HEK293 (cell line): ENCODE measurements around the gene ATP8B4.

Experiments
- CTCF ChIA-PET: fragments of 350-600 bp; formaldehyde crosslinking; extraction: SDS; loops from one replicate; lab custom pipeline; 2021; ENCODE audit warnings: antibody characterized with exemption; lab: Yijun Ruan, JAX
- POLR2A ChIA-PET: fragments of 300-600 bp; formaldehyde crosslinking; extraction: SDS; loops from one replicate; lab custom pipeline; 2020; ENCODE audit warnings: antibody characterized with exemption, inconsistent platforms; lab: Yijun Ruan, JAX
- H3K27ac ChIP-seq: fragments of 200-500 bp; sonication (Bioruptor generic); 2 replicates; pipeline ENCODE4 v1.5.1; 2014; ENCODE audit warnings: low read depth, low read length, control low read depth, inconsistent platforms; ENCODE audit errors: extremely low read depth
- H3K36me3 ChIP-seq, 2 experiments: fragments of 200-500 bp in 1 of 2; sonication (Bioruptor generic) in 1 of 2; 1 replicate in 1 of 2; 2 replicates in 1 of 2; pipeline ENCODE4 v1.5.1; 2014 to 2017; ENCODE audit warnings: inconsistent platforms in 2 of 2, low read length in 2 of 2; ENCODE audit not compliant: control insufficient read depth in 2 of 2, insufficient read depth in 1 of 2
- H3K4me1 ChIP-seq: fragments of 200-500 bp; sonication (Bioruptor generic); 2 replicates; pipeline ENCODE4 v1.5.1; 2014; ENCODE audit warnings: mild to moderate bottlenecking, low read length, inconsistent platforms; ENCODE audit not compliant: control insufficient read depth, insufficient read depth
- H3K4me3 ChIP-seq: 2 replicates; pipeline ENCODE4 v1.5.1; 2011; ENCODE audit warnings: low read depth, mild to moderate bottlenecking, control low read depth, low read length, moderate library complexity
- H3K9me3 ChIP-seq: fragments of 200-500 bp; sonication (Bioruptor generic); 2 replicates; pipeline ENCODE4 v1.5.1; 2014; ENCODE audit warnings: low read depth, low read length, inconsistent platforms; ENCODE audit not compliant: control insufficient read depth, insufficient read depth
- MYNN ChIP-seq: fragments of 450-650 bp; formaldehyde crosslinking; IDR thresholded peaks from 2 replicates; pipeline ENCODE4 v1.5.1; 2016; ENCODE audit warnings: missing biosample characterization, missing genetic modification characterization, borderline replicate concordance
- OSR2 ChIP-seq: fragments of 450-650 bp; formaldehyde crosslinking; IDR thresholded peaks from 2 replicates; pipeline ENCODE4 v1.5.1; 2016; ENCODE audit warnings: missing biosample characterization, missing genetic modification characterization
- PRDM4 ChIP-seq: fragments of 450-650 bp; formaldehyde crosslinking; IDR thresholded peaks from 2 replicates; pipeline ENCODE4 v1.5.1; 2017; ENCODE audit warnings: missing biosample characterization, missing genetic modification characterization
- REPIN1 ChIP-seq: fragments of 450-650 bp; formaldehyde crosslinking; IDR thresholded peaks from 2 replicates; pipeline ENCODE4 v1.5.1; 2017; ENCODE audit warnings: missing biosample characterization, missing genetic modification characterization, low read depth
- SETDB1 ChIP-seq: IDR thresholded peaks from one replicate; pipeline ENCODE4 v1.6.1; 2017; ENCODE audit warnings: mild to moderate bottlenecking, low read length, moderate library complexity, mixed read lengths; ENCODE audit not compliant: insufficient read length
- SP3 ChIP-seq: fragments of 450-650 bp; formaldehyde crosslinking; IDR thresholded peaks from 2 replicates; pipeline ENCODE4 v1.5.1; 2016; ENCODE audit warnings: missing biosample characterization, missing genetic modification characterization
- SP7 ChIP-seq: fragments of 450-650 bp; formaldehyde crosslinking; IDR thresholded peaks from 2 replicates; pipeline ENCODE4 v1.5.1; 2016; ENCODE audit warnings: missing biosample characterization, missing genetic modification characterization
- ZBTB44 ChIP-seq: fragments of 450-650 bp; IDR thresholded peaks from 2 replicates; pipeline ENCODE4 v1.5.1; 2018; ENCODE audit warnings: missing biosample characterization, mild to moderate bottlenecking, missing genetic modification characterization
- ZBTB6 ChIP-seq: fragments of 450-650 bp; formaldehyde crosslinking; IDR thresholded peaks from 2 replicates; pipeline ENCODE4 v1.5.1; 2017; ENCODE audit warnings: missing biosample characterization, missing genetic modification characterization
- ZFHX2 ChIP-seq: fragments of 450-650 bp; formaldehyde crosslinking; conservative IDR thresholded peaks from 2 replicates; pipeline ENCODE4 v1.5.1; 2016; ENCODE audit warnings: missing biosample characterization, missing genetic modification characterization
- ZFP37 ChIP-seq: fragments of 450-650 bp; formaldehyde crosslinking; IDR thresholded peaks from 2 replicates; pipeline ENCODE4 v1.5.1; 2016; ENCODE audit warnings: missing biosample characterization, missing genetic modification characterization
- ZNF169 ChIP-seq: fragments of 450-650 bp; formaldehyde crosslinking; IDR thresholded peaks from 2 replicates; pipeline ENCODE4 v1.5.1; 2016; ENCODE audit warnings: missing biosample characterization, missing genetic modification characterization
- ZNF311 ChIP-seq: fragments of 450-650 bp; formaldehyde crosslinking; IDR thresholded peaks from 2 replicates; pipeline ENCODE4 v1.5.1; 2017; ENCODE audit warnings: missing biosample characterization, missing genetic modification characterization, borderline replicate concordance
- ZNF335 ChIP-seq: fragments of 450-650 bp; formaldehyde crosslinking; conservative IDR thresholded peaks from 2 replicates; pipeline ENCODE4 v1.5.1; 2016; ENCODE audit warnings: missing biosample characterization, missing genetic modification characterization
- ZNF366 ChIP-seq: fragments of 450-650 bp; formaldehyde crosslinking; conservative IDR thresholded peaks from 2 replicates; pipeline ENCODE4 v1.5.1; 2016; ENCODE audit warnings: missing biosample characterization, missing genetic modification characterization
- ZNF391 ChIP-seq: fragments of 450-650 bp; formaldehyde crosslinking; IDR thresholded peaks from 2 replicates; pipeline ENCODE4 v1.5.1; 2016; ENCODE audit warnings: low read depth, missing biosample characterization, missing genetic modification characterization, borderline replicate concordance
- ZNF404 ChIP-seq: fragments of 450-650 bp; formaldehyde crosslinking; IDR thresholded peaks from 2 replicates; pipeline ENCODE4 v1.5.1; 2017; ENCODE audit warnings: missing biosample characterization, missing genetic modification characterization
- ZNF513 ChIP-seq: fragments of 450-650 bp; IDR thresholded peaks from 2 replicates; pipeline ENCODE4 v1.5.1; 2018; ENCODE audit warnings: missing biosample characterization, missing genetic modification characterization
- ZNF555 ChIP-seq: fragments of 450-650 bp; formaldehyde crosslinking; conservative IDR thresholded peaks from 2 replicates; pipeline ENCODE4 v1.5.1; 2017; ENCODE audit warnings: missing biosample characterization, mild to moderate bottlenecking, missing genetic modification characterization, inconsistent platforms
- ZNF571 ChIP-seq: fragments of 450-650 bp; formaldehyde crosslinking; IDR thresholded peaks from 2 replicates; pipeline ENCODE4 v1.5.0; 2017; ENCODE audit warnings: missing biosample characterization, missing genetic modification characterization
- ZNF658 ChIP-seq: fragments of 450-650 bp; formaldehyde crosslinking; IDR thresholded peaks from 2 replicates; pipeline ENCODE4; 2016; ENCODE audit warnings: missing biosample characterization, missing genetic modification characterization
- ZNF707 ChIP-seq: fragments of 450-650 bp; formaldehyde crosslinking; IDR thresholded peaks from 2 replicates; pipeline ENCODE4 v1.5.1; 2016; ENCODE audit warnings: missing biosample characterization, missing genetic modification characterization
- ZNF776 ChIP-seq: fragments of 450-650 bp; formaldehyde crosslinking; IDR thresholded peaks from 2 replicates; pipeline ENCODE4 v1.5.0; 2017; ENCODE audit warnings: missing biosample characterization, missing genetic modification characterization, borderline replicate concordance
- TF ChIP-seq, protein P1 (sequence below): fragments of 450-650 bp; formaldehyde crosslinking; IDR thresholded peaks from 2 replicates; pipeline ENCODE4 v1.5.1; 2016; ENCODE audit warnings: missing biosample characterization, missing genetic modification characterization
- TF ChIP-seq, protein P2 (sequence below): fragments of 450-650 bp; formaldehyde crosslinking; IDR thresholded peaks from 2 replicates; pipeline ENCODE4 v1.5.1; 2017; ENCODE audit warnings: missing biosample characterization, missing genetic modification characterization

ATP8B4 gene

DNA sequence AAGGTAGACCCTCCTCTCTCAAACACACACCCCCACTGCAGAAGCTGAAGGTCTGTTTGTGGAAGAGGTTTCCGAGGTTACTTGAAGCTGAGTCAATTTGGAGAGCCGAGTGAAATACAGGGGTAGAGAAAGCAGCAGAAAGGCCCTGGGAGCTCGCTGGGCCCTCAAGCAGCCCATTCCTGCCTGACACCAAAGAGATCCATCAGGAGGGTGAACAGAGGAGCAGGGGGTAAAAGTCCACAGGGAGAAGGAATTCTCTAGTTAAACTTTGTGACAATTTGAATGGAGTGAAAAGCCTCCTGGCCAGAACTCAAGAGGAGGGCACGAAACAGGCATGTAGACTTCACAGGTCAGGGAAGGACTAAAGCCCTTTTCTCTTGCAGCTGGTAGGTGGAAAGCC lies 49.3 kb upstream of the ATP8B4 start (continued):
- TF ChIP-seq ZBTB44 (tag by site-specific recombination) (no peak), OSR2 (tag by site-specific recombination) (no peak), PRDM4 (tag by site-specific recombination) (no peak), SETDB1 (no peak), ZNF391 (tag by site-specific recombination) (no peak), ZBTB6 (tag by site-specific recombination) (no peak), REPIN1 (tag by site-specific recombination) (no peak), ZNF366 (tag by site-specific recombination) (no peak)

- H3K27ac ChIP-seq: no peak overlapping the region
- no peak overlapping the region for H3K4me3 ChIP-seq
- H3K4me1 ChIP-seq: no peaks in the 10 kb centered on the region
- ChIA-PET CTCF (no interaction called here), POLR2A (no interaction called here)
- TF ChIP-seq ZNF513 (tag by site-specific recombination): no peak
- TF ChIP-seq, protein P1, sequence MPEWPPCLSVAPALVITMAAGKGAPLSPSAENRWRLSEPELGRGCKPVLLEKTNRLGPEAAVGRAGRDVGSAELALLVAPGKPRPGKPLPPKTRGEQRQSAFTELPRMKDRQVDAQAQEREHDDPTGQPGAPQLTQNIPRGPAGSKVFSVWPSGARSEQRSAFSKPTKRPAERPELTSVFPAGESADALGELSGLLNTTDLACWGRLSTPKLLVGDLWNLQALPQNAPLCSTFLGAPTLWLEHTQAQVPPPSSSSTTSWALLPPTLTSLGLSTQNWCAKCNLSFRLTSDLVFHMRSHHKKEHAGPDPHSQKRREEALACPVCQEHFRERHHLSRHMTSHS: no peak
- no peak for TF ChIP-seq ZFHX2 (tag by site-specific recombination)
- no peak for TF ChIP-seq ZNF555 (tag by site-specific recombination)
- TF ChIP-seq ZNF311 (tag by site-specific recombination): no peak
- TF ChIP-seq ZNF335 (tag by site-specific recombination): no peak
- no peak for TF ChIP-seq SP7 (tag by site-specific recombination)
- TF ChIP-seq SP3 (tag by site-specific recombination): no peak
- no peak for TF ChIP-seq ZNF571 (tag by site-specific recombination)
- no peak for TF ChIP-seq MYNN (tag by site-specific recombination)
- TF ChIP-seq ZNF658 (tag by site-specific recombination): no peak
- TF ChIP-seq, protein P2, sequence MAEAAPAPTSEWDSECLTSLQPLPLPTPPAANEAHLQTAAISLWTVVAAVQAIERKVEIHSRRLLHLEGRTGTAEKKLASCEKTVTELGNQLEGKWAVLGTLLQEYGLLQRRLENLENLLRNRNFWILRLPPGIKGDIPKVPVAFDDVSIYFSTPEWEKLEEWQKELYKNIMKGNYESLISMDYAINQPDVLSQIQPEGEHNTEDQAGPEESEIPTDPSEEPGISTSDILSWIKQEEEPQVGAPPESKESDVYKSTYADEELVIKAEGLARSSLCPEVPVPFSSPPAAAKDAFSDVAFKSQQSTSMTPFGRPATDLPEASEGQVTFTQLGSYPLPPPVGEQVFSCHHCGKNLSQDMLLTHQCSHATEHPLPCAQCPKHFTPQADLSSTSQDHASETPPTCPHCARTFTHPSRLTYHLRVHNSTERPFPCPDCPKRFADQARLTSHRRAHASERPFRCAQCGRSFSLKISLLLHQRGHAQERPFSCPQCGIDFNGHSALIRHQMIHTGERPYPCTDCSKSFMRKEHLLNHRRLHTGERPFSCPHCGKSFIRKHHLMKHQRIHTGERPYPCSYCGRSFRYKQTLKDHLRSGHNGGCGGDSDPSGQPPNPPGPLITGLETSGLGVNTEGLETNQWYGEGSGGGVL (tag by site-specific recombination): no peak
- no peak for TF ChIP-seq ZNF169
- no peak for TF ChIP-seq ZFP37 (tag by site-specific recombination)
- no peak for TF ChIP-seq ZNF404 (tag by site-specific recombination)
- no peak for TF ChIP-seq ZNF707 (tag by site-specific recombination)
- no peak for TF ChIP-seq ZNF776
- H3K36me3 ChIP-seq: no peaks in the 10 kb centered on the region
- H3K9me3 ChIP-seq: no peaks in the 10 kb centered on the region
These were observed 48.1 kb upstream of the ATP8B4 start for GRCh38 chr15:50167110-50167509.
